DMS53 treated with DMSO at 0.1 percent for 48 hours (cell line): ENCODE results near the gene FCSK.
"Not testable (repeated sequence)": the region's sequence is repeated elsewhere in the genome, so short reads cannot be mapped to it uniquely, and the experiment has no call there.

Experiments
- DNase-seq: peaks from one replicate; lab custom pipeline; 2025; ENCODE audit not compliant: unreplicated experiment; lab: John Stamatoyannopoulos, UW

The FCSK gene

GRCh38 chr16:70430667-70431536 lies 23.5 kb upstream of the FCSK start:
- no peak for DNase-seq

GRCh38 chr16:70432356-70432722 lies 22.1 kb upstream of the FCSK start:
- DNase-seq = no peak

GRCh38 chr16:70432723-70433457 lies 21.5 kb upstream of the FCSK start:
- no peak for DNase-seq

GRCh38 chr16:70433458-70434103 lies 20.8 kb upstream of the FCSK start:
- no peak for DNase-seq

- no peak for DNase-seq
These were observed 19.7 kb upstream of the FCSK start for GRCh38 chr16:70434484-70435260.

GRCh38 chr16:70437017-70437581 lies 17.3 kb upstream of the FCSK start:
- DNase-seq = no peak

GRCh38 chr16:70437582-70438557 lies 16.5 kb upstream of the FCSK start:
- no peak for DNase-seq

GRCh38 chr16:70438585-70438968 lies 15.8 kb upstream of the FCSK start:
- DNase-seq = no peak

- DNase-seq = peak; percentile 66
These were observed 15.2 kb upstream of the FCSK start, which contains the start of gene ST3GAL2 for GRCh38 chr16:70438969-70439862. ST3GAL2 (minus strand) TSS chr16:70439100; CDS start chr16:70398530, 40,570 bp downstream.

GRCh38 chr16:70440009-70440692 lies 14.2 kb upstream of the FCSK start:
- DNase-seq = no peak

GRCh38 chr16:70441406-70441990 lies 12.9 kb upstream of the FCSK start:
- DNase-seq = no peak

GRCh38 chr16:70442344-70442743 lies 12.1 kb upstream of the FCSK start:
- no peak for DNase-seq

GRCh38 chr16:70444249-70445063 lies 9.9 kb upstream of the FCSK start:
- no peak for DNase-seq

- DNase-seq = no peak
These were observed 6.3 kb upstream of the FCSK start for GRCh38 chr16:70448075-70448474.

GRCh38 chr16:70450142-70451003 lies 4.0 kb upstream of the FCSK start:
- DNase-seq = not testable (repeated sequence)

GRCh38 chr16:70451004-70451340 lies 3.4 kb upstream of the FCSK start:
- DNase-seq = not testable (repeated sequence)
